GM08714 (cell line): ENCODE results near the gene EML2.

Experiments
- H3K4me3 ChIP-seq: fragments of 200-500 bp; sonication (Bioruptor generic); 2 replicates; pipeline ENCODE4 v1.5.1; 2014; ENCODE audit warnings: mild to moderate bottlenecking, low read length, inconsistent platforms
- ZNF274 ChIP-seq: IDR thresholded peaks from 2 replicates; pipeline ENCODE4 v1.6.1; 2012; ENCODE audit warnings: mild to moderate bottlenecking, low read depth, low read length

Gene EML2

DNA sequence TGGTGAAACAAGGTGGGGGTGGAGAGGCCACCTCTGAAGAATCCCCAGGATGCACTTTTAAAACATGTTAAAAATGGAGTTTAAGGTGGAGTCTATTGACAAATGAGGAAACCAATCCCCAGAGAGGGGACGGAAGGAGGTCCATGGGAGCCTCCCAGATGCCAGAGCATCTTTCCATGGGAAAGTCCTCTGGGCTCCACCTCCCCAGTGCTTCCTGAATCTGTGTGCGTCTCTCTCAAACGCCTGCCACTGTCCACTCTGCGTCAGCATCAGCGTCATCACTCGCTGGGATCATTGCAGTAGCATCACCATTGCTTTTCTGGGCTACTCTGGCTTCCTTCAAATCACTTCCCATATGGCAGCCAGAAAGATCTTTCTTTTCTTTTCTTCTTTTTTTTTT lies 43.4 kb downstream of the EML2 start:
- H3K4me3 ChIP-seq: no peak overlapping the region
- TF ChIP-seq ZNF274: no peak

DNA sequence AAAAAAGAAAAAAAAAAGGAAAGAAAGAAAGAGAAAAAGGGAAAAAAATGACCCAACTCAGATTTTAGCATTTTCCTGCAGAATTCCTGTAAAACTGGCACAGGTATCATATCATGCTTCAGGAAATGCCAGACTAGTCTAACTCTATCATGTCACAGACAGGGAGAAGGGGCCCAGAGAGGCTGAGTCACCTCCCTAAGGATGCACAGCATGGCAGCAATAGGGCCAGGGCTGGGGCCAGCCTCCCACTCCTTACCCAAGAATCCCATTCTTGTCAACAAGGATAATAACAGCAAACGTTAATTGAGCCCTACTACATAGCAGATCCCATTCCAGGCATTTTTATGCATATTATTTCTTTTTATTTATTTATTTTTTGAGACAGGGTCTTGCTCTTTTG lies 45.7 kb downstream of the EML2 start:
- no peak overlapping the region for H3K4me3 ChIP-seq
- no peak for TF ChIP-seq ZNF274

- no peak overlapping the region for H3K4me3 ChIP-seq
- no peak for TF ChIP-seq ZNF274
These were observed 46.8 kb downstream of the EML2 start for GRCh38 chr19:45592366-45592765.

DNA sequence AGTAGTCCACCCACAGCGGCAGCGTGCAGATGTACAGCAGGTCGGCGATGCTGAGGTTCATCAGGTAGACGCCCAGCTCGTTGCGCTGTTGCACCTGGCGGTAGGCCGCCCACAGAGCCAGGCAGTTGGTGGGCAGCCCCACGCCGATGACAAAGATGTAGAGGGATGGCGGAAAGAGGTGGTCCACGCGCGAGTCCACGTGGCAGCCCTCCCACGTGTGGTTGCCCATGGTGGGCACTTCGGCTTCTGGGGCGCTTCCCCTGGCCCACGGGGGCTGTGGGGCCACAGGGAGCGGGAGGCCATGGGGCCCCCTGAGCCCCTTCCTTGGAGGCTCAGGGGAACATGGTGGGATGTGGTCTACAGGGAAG lies 47.6 kb downstream of the EML2 start:
- no peak for TF ChIP-seq ZNF274
- H3K4me3 ChIP-seq: no peak overlapping the region

DNA sequence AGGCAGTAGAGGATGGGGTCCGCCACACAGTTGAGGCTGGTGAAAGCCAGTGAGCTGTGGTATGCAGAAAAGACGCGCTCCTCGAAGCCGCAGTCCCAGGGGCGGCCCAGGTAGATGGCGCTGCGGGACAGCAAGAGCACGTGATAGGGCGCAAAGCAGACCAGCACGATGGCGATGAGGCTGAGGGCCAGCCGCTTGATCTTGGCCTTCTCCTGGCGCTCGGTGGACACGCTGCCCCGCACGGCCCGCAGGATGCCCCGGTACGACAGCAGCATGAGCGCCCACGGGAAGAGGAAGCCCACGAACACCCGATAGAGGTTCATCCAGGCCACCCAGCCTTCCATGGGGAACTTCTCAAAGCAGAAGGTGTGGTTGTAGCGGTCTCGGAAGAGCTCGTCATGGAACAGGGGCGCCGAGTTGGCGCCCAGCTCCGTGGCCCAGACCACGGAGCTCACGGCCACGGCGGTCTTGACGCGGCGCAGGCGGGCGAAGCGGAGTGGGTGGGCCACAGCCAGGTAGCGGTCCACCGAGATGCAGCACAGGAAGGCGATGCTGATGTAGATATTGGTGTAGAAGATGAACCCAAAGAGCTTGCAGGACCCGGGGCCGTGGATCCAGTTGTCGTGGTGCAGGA lies 48.1 kb downstream of the EML2 start:
- no peak overlapping the region for H3K4me3 ChIP-seq
- TF ChIP-seq ZNF274: no peak

GRCh38 chr19:45590300-45591003 lies 48.7 kb downstream of the EML2 start:
- H3K4me3 ChIP-seq: no peak overlapping the region
- TF ChIP-seq ZNF274: no peak

DNA sequence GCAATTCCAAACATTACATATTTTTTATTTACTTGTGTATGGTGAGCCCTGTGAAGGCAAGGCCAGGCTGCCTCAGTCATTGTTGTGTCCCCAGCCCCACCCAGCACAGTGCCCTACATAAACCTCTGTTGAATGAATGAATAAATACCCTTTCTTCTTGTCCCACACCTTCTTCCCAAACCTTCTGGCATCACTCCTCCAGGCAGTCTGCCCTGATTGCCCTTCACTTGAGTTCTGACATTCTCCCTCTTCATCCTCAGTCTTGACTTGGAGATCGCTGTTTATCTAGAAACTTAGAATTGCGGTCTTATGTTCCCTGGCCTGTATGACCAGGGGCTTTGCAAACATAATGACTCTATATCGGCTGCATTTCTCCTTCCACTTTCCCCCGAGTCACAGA lies 49.4 kb downstream of the EML2 start:
- TF ChIP-seq ZNF274: no peak
- no peak overlapping the region for H3K4me3 ChIP-seq

GRCh38 chr19:45587873-45588272 lies 51.3 kb downstream of the EML2 start:
- no peak overlapping the region for H3K4me3 ChIP-seq
- TF ChIP-seq ZNF274: no peak

DNA sequence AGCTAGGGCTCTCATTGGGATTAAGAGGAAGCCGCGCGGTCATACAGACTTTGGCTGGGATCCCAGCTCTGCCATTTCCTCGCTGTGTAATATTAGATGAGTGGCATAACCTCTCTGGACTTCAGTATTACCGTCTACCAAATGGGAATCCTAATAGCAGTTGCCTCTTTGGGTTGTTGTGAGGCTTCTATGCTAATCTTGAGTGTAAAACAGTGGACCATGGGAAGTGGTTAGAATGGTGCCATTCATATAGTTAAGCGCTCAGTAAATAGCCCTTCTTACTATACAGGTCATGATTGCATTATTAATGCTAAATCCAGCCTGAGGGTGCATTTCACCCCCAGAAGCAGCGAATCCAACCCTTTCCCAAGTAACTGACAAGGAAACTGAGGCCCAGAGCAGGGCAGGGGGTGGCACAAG lies 54.0 kb downstream of the EML2 start:
- peak overlapping the region; percentile 73 for H3K4me3 ChIP-seq
- TF ChIP-seq ZNF274: no peak

GRCh38 chr19:45584332-45585157 lies 54.7 kb downstream of the EML2 start, which contains the start of gene OPA3:
OPA3 (minus strand) TSS chr19:45584802; CDS start chr19:45584764, 38 bp downstream.
- peak within 1 kb of the TSS; percentile 90 for H3K4me3 ChIP-seq
- TF ChIP-seq ZNF274: no peak

DNA sequence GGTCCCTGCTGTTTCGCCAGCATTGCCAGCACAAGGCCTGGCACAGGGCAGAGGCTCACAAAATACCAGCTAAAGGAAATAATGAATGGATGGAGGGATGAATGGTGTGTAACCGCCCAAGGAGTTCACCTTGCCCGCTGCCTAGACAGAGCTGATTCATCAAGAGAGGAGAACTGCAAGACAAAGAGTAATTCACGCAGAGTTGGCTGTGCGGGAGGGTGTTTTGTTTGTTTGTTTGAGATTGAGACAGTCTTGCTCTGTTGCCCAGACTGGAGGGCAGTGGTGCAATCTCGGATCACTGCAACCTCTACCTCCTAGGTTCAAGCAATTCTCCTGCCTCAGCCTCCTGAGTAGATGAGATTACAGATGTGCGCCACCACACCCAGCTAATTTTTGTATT lies 57.6 kb downstream of the EML2 start:
- no peak for TF ChIP-seq ZNF274
- no peak overlapping the region for H3K4me3 ChIP-seq

GRCh38 chr19:45578861-45579260 lies 60.3 kb downstream of the EML2 start:
- TF ChIP-seq ZNF274: no peak
- no peak overlapping the region for H3K4me3 ChIP-seq

DNA sequence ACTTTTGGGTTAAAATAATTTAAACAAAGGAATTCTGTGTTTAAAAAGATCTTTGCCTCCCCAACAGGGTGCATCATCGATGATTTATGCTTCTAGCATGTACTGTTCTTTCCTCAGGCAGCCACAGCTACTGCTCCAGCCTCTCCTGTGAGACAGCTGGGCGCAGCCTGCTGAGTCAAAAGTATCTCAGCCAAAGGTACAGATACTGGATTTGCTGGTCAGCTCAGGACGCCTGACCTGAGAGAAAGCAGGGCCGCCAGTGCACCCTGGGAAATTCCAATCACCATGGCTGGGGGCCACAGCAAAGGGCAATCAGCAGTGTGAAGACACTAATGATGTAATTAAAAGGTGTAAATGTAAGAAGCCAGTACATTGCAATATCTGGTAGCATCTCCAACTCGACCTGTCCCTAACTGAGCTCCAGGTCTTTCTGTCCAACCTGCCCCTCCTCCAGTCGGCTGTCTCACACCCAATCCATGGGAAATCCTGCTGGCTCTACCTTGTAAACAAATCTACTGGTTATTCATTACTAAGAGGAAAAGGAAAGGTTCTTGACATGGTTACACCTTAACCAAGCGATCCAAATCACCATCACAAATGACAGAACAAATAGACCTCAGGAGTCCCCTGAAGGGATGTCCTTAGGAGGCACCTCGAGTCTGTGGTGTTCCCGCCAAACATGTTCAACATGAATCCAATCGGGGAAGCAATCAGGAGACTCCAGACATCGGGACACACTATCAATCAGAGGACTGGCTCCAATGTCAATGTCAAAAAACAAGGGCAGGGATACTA lies 61.9 kb downstream of the EML2 start:
- no peak for TF ChIP-seq ZNF274
- no peak overlapping the region for H3K4me3 ChIP-seq

- no peak for TF ChIP-seq ZNF274
- no peak overlapping the region for H3K4me3 ChIP-seq
These were observed 62.5 kb downstream of the EML2 start for GRCh38 chr19:45576682-45577081.

DNA sequence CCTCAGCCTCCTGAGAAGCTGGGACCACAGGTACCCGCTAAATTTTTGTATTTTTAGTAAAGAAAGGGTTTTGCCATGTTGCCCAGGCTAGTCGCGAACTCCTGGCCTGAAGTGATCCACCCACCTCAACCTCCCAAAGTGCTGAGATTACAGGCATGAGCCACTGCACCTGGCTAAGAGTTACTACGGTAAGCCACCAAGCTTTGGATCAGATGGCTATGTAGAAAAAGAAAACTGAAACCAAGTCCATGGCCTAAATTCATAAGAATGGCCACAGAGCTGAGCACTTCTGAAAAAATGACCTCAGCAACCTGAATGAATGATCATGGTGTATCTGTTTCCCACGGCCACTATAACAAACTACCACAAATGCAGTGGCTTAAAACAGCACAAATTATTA lies 64.0 kb downstream of the EML2 start:
- no peak for TF ChIP-seq ZNF274
- H3K4me3 ChIP-seq: no peak overlapping the region
